Upper lobe of left lung (tissue), 6 donors: Measurements from ENCODE around the gene CBX6. TPM values are rescaled to one million over a fixed set of nuclear protein-coding genes. Genes with fewer than 3 reads are reported as not detected.

Experiments used
- ATAC-seq, 2 donors: fragments of 200-7000 bp; cut with Tn5 transposase; one replicate each; pipeline ENCODE4 v1.9.1; 2022; ENCODE audit warnings: mild to moderate bottlenecking in 2 of 2, moderate library complexity in 2 of 2; ENCODE audit not compliant: low FRiP score in 2 of 2
- DNase-seq, 2 donors: peaks; one replicate each; pipeline ENCODE4 v3.0.0-alpha.2; 2019 to 2020
- H3K27ac ChIP-seq, 4 donors: fragments of 200-600 bp; sonication (generic); one replicate each; pipeline ENCODE4 v1.5.1; 2016 to 2019
- H3K27me3 ChIP-seq, 4 donors: fragments of 200-600 bp; sonication (generic); one replicate each; pipeline ENCODE4 v1.5.1; 2017 to 2019
- H3K36me3 ChIP-seq, 4 donors: fragments of 200-600 bp; sonication (generic); one replicate each; pipeline ENCODE4 v1.5.1; 2016 to 2019
- H3K4me1 ChIP-seq, 4 donors: fragments of 200-600 bp; sonication (generic); one replicate each; pipeline ENCODE4 v1.5.1; 2018 to 2019
- H3K4me3 ChIP-seq, 4 donors: fragments of 200-600 bp; sonication (generic); one replicate each; pipeline ENCODE4 v1.5.1; 2017 to 2019; ENCODE audit warnings: mild to moderate bottlenecking in 2 of 4, moderate library complexity in 1 of 4
- H3K9me3 ChIP-seq, 4 donors: fragments of 200-600 bp; sonication (generic); one replicate each; pipeline ENCODE4 v1.5.1; 2018 to 2019
- CTCF ChIP-seq, 6 experiments: fragments of 450-650 bp in 4 of 6; fragments of 200-600 bp in 2 of 6; sonication (generic) in 2 of 6; IDR thresholded peaks; one replicate each; pipeline ENCODE4 v1.5.1; 2016 to 2019; ENCODE audit warnings: antibody characterized with exemption in 6 of 6
- EP300 ChIP-seq, 4 donors: sonication (generic); formaldehyde crosslinking; IDR thresholded peaks; one replicate each; pipeline ENCODE4 v1.5.1; 2017; ENCODE audit warnings: antibody characterized with exemption in 4 of 4, control low read depth in 2 of 4
- POLR2A ChIP-seq, 4 donors: fragments of 450-650 bp; IDR thresholded peaks; one replicate each; pipeline ENCODE4 v1.5.1; 2016 to 2017; ENCODE audit warnings: antibody characterized with exemption in 4 of 4, mild to moderate bottlenecking in 2 of 4
- POLR2AphosphoS5 ChIP-seq, 2 donors: sonication (generic); formaldehyde crosslinking; IDR thresholded peaks; one replicate each; pipeline ENCODE4 v1.5.1; 2017; ENCODE audit warnings: antibody characterized with exemption in 2 of 2
- WGBS, 2 donors: methylation state at CpG; one replicate each; pipeline ENCODE4 v1.1.5; 2017 to 2018; 5-methylcytosine and 5-hydroxymethylcytosine counted together
- total RNA-seq, 6 donors: library from RNA; depleted of rRNA in 4 of 6; stranded (reverse); fragments of >200 nt in 4 of 6; gene quantifications; one replicate each; pipeline versions ENCODE4 v1.1.0 to v1.2.1, GENCODE V29; 2016 to 2021
- donor health status: DM: no; HTN: no; CAD: no; lungs with moderate emphysema.
- donor health status: DM: no; HTN: yes; CAD: no; lungs with severe emphysema.

Gene CBX6
- total RNA-seq, 6 donors from 2014 or later = 30.4 to 74.9 (median 45.4) TPM

GRCh38 chr22:38827510-38827909 lies 44.5 kb downstream of the CBX6 start:
- Histone ChIP-seq H3K4me3 (no peak overlapping the region), H3K36me3 (no peaks in the 10 kb centered on the region), H3K27me3 (no peaks in the 10 kb centered on the region), H3K27ac (no peak overlapping the region), H3K4me1 (peaks cover 0 to 3% (median 0%) of the 10 kb centered on the region in 4 donors), H3K9me3 (no peaks in the 10 kb centered on the region)
- ATAC-seq = no peak
- TF ChIP-seq POLR2A (IDR thresholded peaks at IDR 0.05) (no peak), POLR2AphosphoS5 (IDR thresholded peaks at IDR 0.05) (no peak), EP300 (IDR thresholded peaks at IDR 0.05) (no peak), CTCF (IDR thresholded peaks at IDR 0.05) (no peak)
- DNase-seq = no peak

GRCh38 chr22:38826801-38827200 lies 45.2 kb downstream of the CBX6 start:
- Histone ChIP-seq H3K27me3 (no peaks in the 10 kb centered on the region), H3K4me3 (no peak overlapping the region), H3K27ac (no peak overlapping the region), H3K4me1 (peaks cover 0 to 3% (median 0%) of the 10 kb centered on the region in 4 donors), H3K9me3 (no peaks in the 10 kb centered on the region), H3K36me3 (no peaks in the 10 kb centered on the region)
- DNase-seq (no peak), ATAC-seq (no peak)
- 59 to 86% methylated on average over 2 to 5 of the region's 5 CpGs for WGBS, 2 donors
- no peak for TF ChIP-seq POLR2A (IDR thresholded peaks at IDR 0.05)
- TF ChIP-seq CTCF (IDR thresholded peaks at IDR 0.05) = no peak
- no peak for TF ChIP-seq EP300 (IDR thresholded peaks at IDR 0.05)
- TF ChIP-seq POLR2AphosphoS5 (IDR thresholded peaks at IDR 0.05) = no peak

GRCh38 chr22:38826386-38826785 lies 45.6 kb downstream of the CBX6 start:
- peak in 1 of 2 donors; percentile 67 for DNase-seq
- H3K27ac ChIP-seq = no peak overlapping the region
- no peaks in the 10 kb centered on the region for H3K27me3 ChIP-seq
- no peak overlapping the region for H3K4me3 ChIP-seq
- 83 to 89% methylated on average over 16 of the region's 16 CpGs for WGBS, 2 donors
- H3K9me3 ChIP-seq = no peaks in the 10 kb centered on the region
- no peaks in the 10 kb centered on the region for H3K36me3 ChIP-seq
- no peak for TF ChIP-seq EP300 (IDR thresholded peaks at IDR 0.05)
- TF ChIP-seq POLR2A (IDR thresholded peaks at IDR 0.05) = no peak
- no peak for TF ChIP-seq CTCF (IDR thresholded peaks at IDR 0.05)
- no peak for TF ChIP-seq POLR2AphosphoS5 (IDR thresholded peaks at IDR 0.05)
- H3K4me1 ChIP-seq = no peaks in the 10 kb centered on the region
- no peak for ATAC-seq

GRCh38 chr22:38824585-38824984 lies 47.4 kb downstream of the CBX6 start:
- Histone ChIP-seq H3K9me3 (no peaks in the 10 kb centered on the region), H3K36me3 (no peaks in the 10 kb centered on the region), H3K27ac (no peak overlapping the region), H3K4me1 (no peaks in the 10 kb centered on the region), H3K27me3 (no peaks in the 10 kb centered on the region), H3K4me3 (no peak overlapping the region)
- ATAC-seq = peak; percentile 68 to 76
- peak in 4 of 6 experiments; percentile 14 to 35 (median 24) for TF ChIP-seq CTCF (IDR thresholded peaks at IDR 0.05)
- no peak for TF ChIP-seq POLR2A (IDR thresholded peaks at IDR 0.05)
- WGBS, 2 donors = 7 to 15% methylated on average over 3 to 4 of the region's 4 CpGs
- DNase-seq = peak in 1 of 2 donors; percentile 31

- no peaks in the 10 kb centered on the region for H3K27me3 ChIP-seq
- ATAC-seq (no peak), DNase-seq (no peak)
- no peak overlapping the region for H3K4me3 ChIP-seq
- H3K9me3 ChIP-seq = no peaks in the 10 kb centered on the region
- WGBS, 2 donors = 63 to 80% methylated on average over 1 to 2 of the region's 2 CpGs
- no peaks in the 10 kb centered on the region for H3K4me1 ChIP-seq
- H3K27ac ChIP-seq = no peak overlapping the region
- no peaks in the 10 kb centered on the region for H3K36me3 ChIP-seq
- TF ChIP-seq POLR2AphosphoS5 (IDR thresholded peaks at IDR 0.05) (no peak), POLR2A (IDR thresholded peaks at IDR 0.05) (no peak), EP300 (IDR thresholded peaks at IDR 0.05) (no peak), CTCF (IDR thresholded peaks at IDR 0.05) (no peak)
These were observed 48.4 kb downstream of the CBX6 start for GRCh38 chr22:38823637-38824036.
